Activated CD8-positive, alpha-beta T cell treated with anti-CD3 and anti-CD28 coated beads for 36 hours (primary cell): ENCODE results near the gene HIBADH. TPM values are rescaled to one million over a fixed set of nuclear protein-coding genes. Genes with fewer than 3 reads are reported as not detected.
"Not testable (repeated sequence)": the region's sequence is repeated elsewhere in the genome, so short reads cannot be mapped to it uniquely, and the experiment has no call there.

Source experiments
- ATAC-seq: fragments of 200-7000 bp; cut with Tn5 transposase; one replicate; pipeline ENCODE4 v1.10.0; 2021; ENCODE audit warnings: mild to moderate bottlenecking, moderate library complexity
- CTCF ChIA-PET: fragments of 350-600 bp; sonication (Branson Sonifier 250); formaldehyde crosslinking; loops from one replicate; lab custom pipeline; 2021; ENCODE audit warnings: antibody characterized with exemption; lab: Charles Lee
- POLR2A ChIA-PET: fragments of 350-600 bp; sonication (Branson Sonifier 250); formaldehyde crosslinking; loops from one replicate; lab custom pipeline; 2021; ENCODE audit warnings: antibody characterized with exemption; lab: Charles Lee
- DNase-seq: peaks from one replicate; pipeline ENCODE4 v3.0.0-alpha.2; 2020
- H3K27ac Mint-ChIP-seq: one replicate; pipeline ENCODE4 v1.8.0; 2021; ENCODE audit warnings: mild to moderate bottlenecking, mixed read lengths
- H3K27me3 Mint-ChIP-seq: one replicate; pipeline ENCODE4 v1.8.0; 2021; ENCODE audit warnings: mixed read lengths
- H3K36me3 Mint-ChIP-seq: one replicate; pipeline ENCODE4 v1.8.0; 2021; ENCODE audit warnings: low read depth, mixed read lengths
- H3K4me1 Mint-ChIP-seq: one replicate; pipeline ENCODE4 v1.8.0; 2021; ENCODE audit warnings: low read depth, mixed read lengths
- H3K4me3 Mint-ChIP-seq: one replicate; pipeline ENCODE4 v1.8.0; 2021; ENCODE audit warnings: mild to moderate bottlenecking, moderate library complexity, mixed read lengths
- H3K9me3 Mint-ChIP-seq: one replicate; pipeline ENCODE4 v1.8.0; 2021; ENCODE audit warnings: mixed read lengths
- CTCF ChIP-seq: fragments of 200-600 bp; IDR thresholded peaks from one replicate; pipeline ENCODE4 v1.8.0; 2022; ENCODE audit warnings: antibody characterized with exemption, mild to moderate bottlenecking
- intact Hi-C: fragments of 100-400 bp; cut with micrococcal nuclease; formaldehyde crosslinking; loops from one replicate; pipeline ENCODE4 v1.10.0; 2022
- total RNA-seq, 2 experiments: library from RNA; stranded (reverse); gene quantifications; one replicate each; pipeline ENCODE4 v1.2.3, GENCODE V29; 2021

The HIBADH gene
- total RNA-seq, 2 experiments from 2014 or later = 20.7 to 20.9 TPM

GRCh38 chr7:27640884-27641574 lies 21.7 kb downstream of the HIBADH start:
- no peak for ATAC-seq
- H3K4me1 Mint-ChIP-seq = peaks cover 31% of the 10 kb centered on the region
- TF ChIP-seq CTCF = no peak
- ChIA-PET CTCF (interaction anchor here (0.8 kb wide), 1 partner anchor 16 kb away, joined by 3 read pairs; no protein-coding TSS in a partner anchor), POLR2A (interaction anchor here (0.6 to 1.0 kb wide), 3 partner anchors 14 to 369 kb away, joined by 3 read pairs; no protein-coding TSS in a partner anchor)
- no peak for DNase-seq
- H3K27me3 Mint-ChIP-seq = no peaks in the 10 kb centered on the region
- H3K27ac Mint-ChIP-seq = no peak overlapping the region
- intact Hi-C loops = no loop called here
- H3K36me3 Mint-ChIP-seq = peaks cover 31% of the 10 kb centered on the region
- peaks cover 4% of the 10 kb centered on the region for H3K9me3 Mint-ChIP-seq
- H3K4me3 Mint-ChIP-seq = no peak overlapping the region

GRCh38 chr7:27639851-27640250 lies 22.8 kb downstream of the HIBADH start:
- no peak for ATAC-seq
- ChIA-PET CTCF (no interaction called here), POLR2A (no interaction called here)
- intact Hi-C loops = no loop called here
- DNase-seq = no peak
- no peak for TF ChIP-seq CTCF
- no peak overlapping the region for H3K4me3 Mint-ChIP-seq
- peaks cover 28% of the 10 kb centered on the region for H3K36me3 Mint-ChIP-seq
- no peaks in the 10 kb centered on the region for H3K27me3 Mint-ChIP-seq
- H3K9me3 Mint-ChIP-seq = peaks cover 4% of the 10 kb centered on the region
- H3K27ac Mint-ChIP-seq = no peak overlapping the region
- peaks cover 40% of the 10 kb centered on the region for H3K4me1 Mint-ChIP-seq

GRCh38 chr7:27639048-27639447 lies 23.6 kb downstream of the HIBADH start:
- H3K4me1 Mint-ChIP-seq = peaks cover 42% of the 10 kb centered on the region

GRCh38 chr7:27636326-27637006 lies 26.2 kb downstream of the HIBADH start:
- peaks cover 4% of the 10 kb centered on the region for H3K9me3 Mint-ChIP-seq
- ATAC-seq = no peak
- POLR2A ChIA-PET = no interaction called here
- no peaks in the 10 kb centered on the region for H3K27me3 Mint-ChIP-seq
- peaks cover 24% of the 10 kb centered on the region for H3K36me3 Mint-ChIP-seq
- no peak for TF ChIP-seq CTCF
- no peak for DNase-seq
- peaks cover 34% of the 10 kb centered on the region for H3K4me1 Mint-ChIP-seq
- no peak overlapping the region for H3K4me3 Mint-ChIP-seq
- CTCF ChIA-PET = no interaction called here
- H3K27ac Mint-ChIP-seq = no peak overlapping the region
- intact Hi-C loops = no loop called here

More at GRCh38 chr7:27639048-27639447, 23.6 kb downstream of the HIBADH start:
- H3K27me3 Mint-ChIP-seq, DNase-seq, H3K27ac Mint-ChIP-seq, H3K9me3 Mint-ChIP-seq, intact Hi-C loops, CTCF ChIA-PET, POLR2A ChIA-PET, ATAC-seq, H3K4me3 Mint-ChIP-seq: not testable (repeated sequence)
- peaks cover 26% of the 10 kb centered on the region for H3K36me3 Mint-ChIP-seq

- POLR2A ChIA-PET = no interaction called here
- Mint-ChIP-seq H3K36me3 (peaks cover 19% of the 10 kb centered on the region), H3K9me3 (peaks cover 4% of the 10 kb centered on the region), H3K4me3 (no peak overlapping the region), H3K27me3 (no peaks in the 10 kb centered on the region), H3K27ac (no peak overlapping the region), H3K4me1 (peaks cover 27% of the 10 kb centered on the region)
- CTCF ChIA-PET = no interaction called here
- intact Hi-C loops = no loop called here
- ATAC-seq (peak; percentile 30), DNase-seq (no peak)
- TF ChIP-seq CTCF = no peak
Measured at GRCh38 chr7:27635728-27636127, 27.0 kb downstream of the HIBADH start.
